Spleen (tissue), 11 donors: Measurements from ENCODE around the gene FAM83C. TPM values are rescaled to one million over a fixed set of nuclear protein-coding genes. Genes with fewer than 3 reads are reported as not detected.
A peak's percentile ranks its signal among the peaks of the same experiment; 100 is the strongest.

Experiments used
- DNase-seq: peaks from one replicate; pipeline ENCODE4 v3.0.0-alpha.2; 2020
- H3K27ac ChIP-seq, 8 donors: fragments of 200-600 bp; sonication (generic) in 7 of 8; 1 replicate in 4 of 8; 2 replicates in 4 of 8; pipeline versions ENCODE4 v1.5.0 to v1.8.0; 2016 to 2021; ENCODE audit warnings: inconsistent platforms in 4 of 8, mild to moderate bottlenecking in 4 of 8, moderate library complexity in 1 of 8
- H3K27me3 ChIP-seq, 7 donors: fragments of 200-600 bp; sonication (generic) in 6 of 7; replicated peaks in 1 of 7; 1 replicate in 4 of 7; 2 replicates in 3 of 7; pipeline versions ENCODE4 v1.5.0 to v1.8.0; 2016 to 2021; ENCODE audit warnings: inconsistent platforms in 3 of 7, mild to moderate bottlenecking in 1 of 7
- H3K36me3 ChIP-seq, 6 donors: fragments of 200-600 bp; sonication (generic) in 5 of 6; 1 replicate in 4 of 6; 2 replicates in 2 of 6; pipeline versions ENCODE4 v1.5.0 to v1.8.0; 2016 to 2021; ENCODE audit warnings: inconsistent platforms in 2 of 6
- H3K4me1 ChIP-seq, 6 donors: fragments of 200-600 bp; sonication (generic) in 5 of 6; 1 replicate in 3 of 6; 2 replicates in 3 of 6; pipeline versions ENCODE4 v1.5.0 to v1.8.0; 2016 to 2021; ENCODE audit warnings: inconsistent platforms in 3 of 6
- H3K4me3 ChIP-seq, 8 donors: fragments of 200-600 bp; sonication (generic) in 7 of 8; 1 replicate in 4 of 8; 2 replicates in 4 of 8; pipeline versions ENCODE4 v1.5.0 to v1.8.0; 2016 to 2021; ENCODE audit warnings: inconsistent platforms in 4 of 8, mild to moderate bottlenecking in 4 of 8, moderate library complexity in 2 of 8
- H3K9me3 ChIP-seq, 8 donors: fragments of 200-600 bp; sonication (generic) in 7 of 8; 1 replicate in 4 of 8; 2 replicates in 4 of 8; pipeline versions ENCODE4 v1.5.0 to v1.8.0; 2016 to 2021; ENCODE audit warnings: inconsistent platforms in 4 of 8
- CTCF ChIP-seq, 11 experiments: fragments of 200-600 bp in 7 of 11; fragments of 450-650 bp in 4 of 11; sonication (generic) in 4 of 11; IDR thresholded peaks in 8 of 11; conservative IDR thresholded peaks in 3 of 11; 1 replicate in 7 of 11; 2 replicates in 4 of 11; pipeline versions ENCODE4 v1.4.0 to v1.8.0; 2016 to 2021; ENCODE audit warnings: antibody characterized with exemption in 11 of 11, inconsistent platforms in 4 of 11, mild to moderate bottlenecking in 1 of 11
- POLR2A ChIP-seq, 3 donors: fragments of 450-650 bp; IDR thresholded peaks; one replicate each; pipeline ENCODE4 v1.5.1; 2017; ENCODE audit warnings: antibody characterized with exemption in 3 of 3, mild to moderate bottlenecking in 1 of 3
- POLR2AphosphoS5 ChIP-seq, 3 donors: sonication (generic); formaldehyde crosslinking; IDR thresholded peaks; one replicate each; pipeline ENCODE4 v1.5.1; 2017; ENCODE audit warnings: antibody characterized with exemption in 3 of 3
- WGBS, 5 donors: extraction: QIAGEN DNeasy Blood & Tissue Kit in 3 of 5; methylation state at CpG; one replicate each; pipeline versions ENCODE4 v1.1.5 to v1.1.7; 2013 to 2018; 5-methylcytosine and 5-hydroxymethylcytosine counted together
- intact Hi-C: fragments of 100-400 bp; cut with DNase I; formaldehyde crosslinking; loops from one replicate; pipeline ENCODE4 v1.15.0; 2023; ENCODE audit warnings: low total_unique reads
- polyA plus RNA-seq, 3 donors: library from polyadenylated mRNA; stranded (reverse); fragments of 200-250 nt; gene quantifications; one replicate each; pipeline ENCODE4 v1.2.1, GENCODE V29; 2013
- total RNA-seq, 7 donors: library from RNA; depleted of rRNA in 3 of 7; stranded (reverse); fragments of >200 nt in 3 of 7; fragmentation: NEBNext Ultra II Directional in 4 of 7; extraction: Animal tissue kit (Norgen Biotek cat#: 25700) in 4 of 7; gene quantifications; one replicate each; pipeline versions ENCODE4 v1.1.0 to v1.2.1, GENCODE V29; 2016 to 2021
- donor health status: healthy with polysubstance abuse.
- donor health status: DM: no; HTN: no; CAD: no; lungs with moderate emphysema.
- donor health status: DM: no; HTN: no; CAD: no.
- donor health status: Bipolar disorder and iron deficiency.
- donor health status: healthy.
- donor health status: DM: no; HTN: no; CAD: no.
- donor health status: DM: yes; HTN: yes; CAD: no.

The FAM83C gene
- total and polyA plus RNA-seq, 10 donors = not detected

- peaks cover 0 to 42% (median 3%) of the 10 kb centered on the region in 6 donors for H3K36me3 ChIP-seq
- H3K27me3 ChIP-seq = no peaks in the 10 kb centered on the region
- H3K4me1 ChIP-seq = peaks cover 0 to 17% (median 0%) of the 10 kb centered on the region in 6 donors
- 49 to 78% (median 63%) methylated on average over 5 of the region's 5 CpGs for WGBS, 5 donors
- DNase-seq = no peak
- H3K9me3 ChIP-seq = no peaks in the 10 kb centered on the region
- H3K27ac ChIP-seq = peak overlapping the region in 2 of 8 donors; percentile 6 to 46
- no peak for TF ChIP-seq CTCF (IDR thresholded peaks at IDR 0.05 in 8 of 11, conservative IDR thresholded peaks at IDR 0.05 in 3 of 11)
- no peak for TF ChIP-seq POLR2AphosphoS5 (IDR thresholded peaks at IDR 0.05)
- TF ChIP-seq POLR2A (IDR thresholded peaks at IDR 0.05) = no peak
- no peak overlapping the region for H3K4me3 ChIP-seq
- intact Hi-C loops = no loop called here
Measured at GRCh38 chr20:35238735-35239134, 53.5 kb downstream of the FAM83C start.

GRCh38 chr20:35238170-35238569 is 54.1 kb downstream of the FAM83C start:
- 36 to 69% (median 53%) methylated on average over 4 of the region's 4 CpGs for WGBS, 5 donors
- Histone ChIP-seq H3K9me3 (no peaks in the 10 kb centered on the region), H3K4me3 (no peak overlapping the region), H3K36me3 (peaks cover 0 to 47% (median 3%) of the 10 kb centered on the region in 6 donors), H3K4me1 (peaks cover 0 to 17% (median 0%) of the 10 kb centered on the region in 6 donors), H3K27me3 (no peaks in the 10 kb centered on the region), H3K27ac (peak overlapping the region in 2 of 8 donors; percentile 6 to 46)
- DNase-seq = no peak
- TF ChIP-seq POLR2AphosphoS5 (IDR thresholded peaks at IDR 0.05) (no peak), CTCF (IDR thresholded peaks at IDR 0.05 in 8 of 11, conservative IDR thresholded peaks at IDR 0.05 in 3 of 11) (no peak), POLR2A (IDR thresholded peaks at IDR 0.05) (no peak)
- intact Hi-C loops = no loop called here

- TF ChIP-seq POLR2AphosphoS5 (IDR thresholded peaks at IDR 0.05) (no peak), CTCF (IDR thresholded peaks at IDR 0.05 in 8 of 11, conservative IDR thresholded peaks at IDR 0.05 in 3 of 11) (no peak), POLR2A (IDR thresholded peaks at IDR 0.05) (no peak)
- H3K36me3 ChIP-seq = peaks cover 0 to 52% (median 3%) of the 10 kb centered on the region in 6 donors
- intact Hi-C loops = no loop called here
Measured at GRCh38 chr20:35237486-35237885, 54.7 kb downstream of the FAM83C start.

GRCh38 chr20:35235881-35236280 is 56.3 kb downstream of the FAM83C start:
- Histone ChIP-seq H3K4me1 (peaks cover 0 to 17% (median 0%) of the 10 kb centered on the region in 6 donors), H3K9me3 (no peaks in the 10 kb centered on the region), H3K36me3 (peaks cover 0 to 68% (median 3%) of the 10 kb centered on the region in 6 donors), H3K27ac (no peak overlapping the region), H3K27me3 (no peaks in the 10 kb centered on the region), H3K4me3 (no peak overlapping the region)
- 75 to 94% (median 89%) methylated on average over 6 of the region's 6 CpGs for WGBS, 5 donors
- intact Hi-C loops = no loop called here
- DNase-seq = no peak
- TF ChIP-seq POLR2A (IDR thresholded peaks at IDR 0.05) (no peak), CTCF (IDR thresholded peaks at IDR 0.05 in 8 of 11, conservative IDR thresholded peaks at IDR 0.05 in 3 of 11) (no peak), POLR2AphosphoS5 (IDR thresholded peaks at IDR 0.05) (no peak)

More at GRCh38 chr20:35237486-35237885, 54.7 kb downstream of the FAM83C start:
- Histone ChIP-seq H3K9me3 (no peaks in the 10 kb centered on the region), H3K4me3 (no peak overlapping the region), H3K4me1 (peaks cover 0 to 17% (median 0%) of the 10 kb centered on the region in 6 donors), H3K27me3 (no peaks in the 10 kb centered on the region), H3K27ac (no peak overlapping the region)
- no peak for DNase-seq

Other genes starting within 250 kb of the FAM83C start
- 10 to 100 TPM; 59.2 to 81.7 (median 67.1) TPM for gene TRPC4AP, start 199.6 kb downstream of the FAM83C start, total RNA-seq
- 10 to 100 TPM; 26.3 to 45.9 (median 34.9) TPM for gene TRPC4AP, start 199.6 kb downstream of the FAM83C start, polyA plus RNA-seq
- 10 to 100 TPM; 30.7 to 37.5 (median 34.3) TPM for gene EDEM2, start 145.1 kb downstream of the FAM83C start, total RNA-seq
- gene EDEM2, start 145.1 kb downstream of the FAM83C start, polyA plus RNA-seq = 10 to 100 TPM; 18.3 to 28.4 (median 25.4) TPM
- 100 to 1,000 TPM in 1 of 7 donors, 10 to 100 TPM in 6; 12.1 to 104 (median 31.2) TPM for gene PROCR, start 120.4 kb downstream of the FAM83C start, total RNA-seq
- gene PROCR, start 120.4 kb downstream of the FAM83C start, polyA plus RNA-seq = 10 to 100 TPM in 1 of 3 donors, 1 to 10 TPM in 2; 5.0 to 13.7 (median 10.0) TPM
- gene MMP24, start 65.7 kb downstream of the FAM83C start, total RNA-seq = under 1 TPM; 0.10 to 0.32 (median 0.24) TPM
- gene MMP24, start 65.7 kb downstream of the FAM83C start, polyA plus RNA-seq = under 1 TPM; 0.11 to 0.13 (median 0.12) TPM
- gene MMP24OS, start 14.3 kb downstream of the FAM83C start, total RNA-seq = 10 to 100 TPM; 21.3 to 68.6 (median 47.5) TPM
- 10 to 100 TPM; 18.6 to 41.5 (median 28.5) TPM for gene MMP24OS, start 14.3 kb downstream of the FAM83C start, polyA plus RNA-seq
- gene EIF6, start 7.7 kb downstream of the FAM83C start, total RNA-seq = 10 to 100 TPM; 50.5 to 76.8 (median 62.2) TPM
- gene EIF6, start 7.7 kb downstream of the FAM83C start, polyA plus RNA-seq = 100 to 1,000 TPM in 2 of 3 donors, 10 to 100 TPM in 1; 88.2 to 121 (median 104) TPM
- 10 to 100 TPM; 38.1 to 69.0 (median 46.7) TPM for gene UQCC1, start 119.5 kb upstream of the FAM83C start, total RNA-seq
- 10 to 100 TPM; 20.8 to 24.6 (median 23.1) TPM for gene UQCC1, start 119.5 kb upstream of the FAM83C start, polyA plus RNA-seq
- gene GDF5, start 145.8 kb upstream of the FAM83C start, total RNA-seq = not detected
- under 1 TPM; 0.02 to 0.06 (median 0.03) TPM for gene GDF5, start 145.8 kb upstream of the FAM83C start, polyA plus RNA-seq
- gene CEP250, start 163.2 kb upstream of the FAM83C start, total RNA-seq = 10 to 100 TPM; 44.3 to 70.0 (median 50.6) TPM
- 10 to 100 TPM; 15.2 to 25.6 (median 15.7) TPM for gene CEP250, start 163.2 kb upstream of the FAM83C start, polyA plus RNA-seq
- not detected for gene C20orf173, start 237.2 kb upstream of the FAM83C start, total RNA-seq
- not detected for gene C20orf173, start 237.2 kb upstream of the FAM83C start, polyA plus RNA-seq
- gene ERGIC3, start 249.7 kb upstream of the FAM83C start, total RNA-seq = 100 to 1,000 TPM; 127 to 179 (median 149) TPM
- 100 to 1,000 TPM; 134 to 179 (median 145) TPM for gene ERGIC3, start 249.7 kb upstream of the FAM83C start, polyA plus RNA-seq